Measurements from ENCODE around the gene MDH2.

Gene MDH2

GRCh38 chr7:76044375-76044865, 3.5 kb upstream of the MDH2 start:
- H3K4me1 ChIP-seq (ENCODE audit: insufficient read depth, low read length, severe bottlenecking) = peaks cover 18% of the 10 kb centered on the region
- H3K9me2 ChIP-seq (ENCODE audit: low read depth, low read length) = no peaks in the 10 kb centered on the region
- H2AFZ ChIP-seq (ENCODE audit: low read length) = no peak overlapping the region
- no peak overlapping the region for H3K27ac ChIP-seq (ENCODE audit: low read depth, low read length, poor library complexity, severe bottlenecking)
- H3K9ac ChIP-seq (ENCODE audit: low read length) = no peak overlapping the region
- H4K20me1 ChIP-seq (ENCODE audit: insufficient read depth, low read length) = no peaks in the 10 kb centered on the region
- no peak for TF ChIP-seq EZH2 (IDR thresholded peaks at IDR 0.05; ENCODE audit: borderline replicate concordance, low read length)
- no peak for TF ChIP-seq CTCF (IDR thresholded peaks at IDR 0.05; ENCODE audit: low read length)
- H3F3A ChIP-seq (ENCODE audit: insufficient read depth, low read length) = no peaks in the 10 kb centered on the region
- no peak overlapping the region for H3K4me2 ChIP-seq (ENCODE audit: low read length)
- peaks cover 29% of the 10 kb centered on the region for H3K36me3 ChIP-seq (ENCODE audit: insufficient read depth, low read length)
- no peaks in the 10 kb centered on the region for H3K27me3 ChIP-seq (ENCODE audit: insufficient read depth, low read length)
- peaks cover 26% of the 10 kb centered on the region for H3K79me2 ChIP-seq (ENCODE audit: insufficient read depth, low read length)
- H3K9me3 ChIP-seq (ENCODE audit: low read length) = no peaks in the 10 kb centered on the region
- no peak overlapping the region for H3K4me3 ChIP-seq (ENCODE audit: low read depth, low read length, poor library complexity, severe bottlenecking)

- H3K9me2 ChIP-seq (ENCODE audit: low read depth, low read length) = no peaks in the 10 kb centered on the region
- H3K9me3 ChIP-seq (ENCODE audit: low read length) = no peaks in the 10 kb centered on the region
- no peak overlapping the region for H2AFZ ChIP-seq (ENCODE audit: low read length)
- H3K36me3 ChIP-seq (ENCODE audit: insufficient read depth, low read length) = peaks cover 50% of the 10 kb centered on the region
- peaks cover 52% of the 10 kb centered on the region for H3K79me2 ChIP-seq (ENCODE audit: insufficient read depth, low read length)
- H3K4me2 ChIP-seq (ENCODE audit: low read length) = peak overlapping the region; percentile 97
- no peaks in the 10 kb centered on the region for H3F3A ChIP-seq (ENCODE audit: insufficient read depth, low read length)
- H3K9ac ChIP-seq (ENCODE audit: low read length) = peak overlapping the region; percentile 98
- peaks cover 20% of the 10 kb centered on the region for H3K4me1 ChIP-seq (ENCODE audit: insufficient read depth, low read length, severe bottlenecking)
- H3K4me3 ChIP-seq (ENCODE audit: low read depth, low read length, poor library complexity, severe bottlenecking) = peak overlapping the region; percentile 94
- peak overlapping the region; percentile 46 for H3K27ac ChIP-seq (ENCODE audit: low read depth, low read length, poor library complexity, severe bottlenecking)
- no peaks in the 10 kb centered on the region for H4K20me1 ChIP-seq (ENCODE audit: insufficient read depth, low read length)
- TF ChIP-seq EZH2 (IDR thresholded peaks at IDR 0.05; ENCODE audit: borderline replicate concordance, low read length) (no peak), CTCF (IDR thresholded peaks at IDR 0.05; ENCODE audit: low read length) (no peak)
- H3K27me3 ChIP-seq (ENCODE audit: insufficient read depth, low read length) = no peaks in the 10 kb centered on the region
Measured at GRCh38 chr7:76047305-76047810, 548 bp upstream of the MDH2 start.

- Histone ChIP-seq H3K36me3 (ENCODE audit: insufficient read depth, low read length) (peaks cover 62% of the 10 kb centered on the region), H3K27ac (ENCODE audit: low read depth, low read length, poor library complexity, severe bottlenecking) (peak overlapping the region; percentile 77), H3K9ac (ENCODE audit: low read length) (peak overlapping the region; percentile 98), H3F3A (ENCODE audit: insufficient read depth, low read length) (no peaks in the 10 kb centered on the region), H3K27me3 (ENCODE audit: insufficient read depth, low read length) (no peaks in the 10 kb centered on the region), H3K4me3 (ENCODE audit: low read depth, low read length, poor library complexity, severe bottlenecking) (peak overlapping the region; percentile 94), H4K20me1 (ENCODE audit: insufficient read depth, low read length) (no peaks in the 10 kb centered on the region), H3K9me2 (ENCODE audit: low read depth, low read length) (no peaks in the 10 kb centered on the region), H2AFZ (ENCODE audit: low read length) (no peak overlapping the region), H3K4me2 (ENCODE audit: low read length) (peak overlapping the region; percentile 97), H3K79me2 (ENCODE audit: insufficient read depth, low read length) (peaks cover 62% of the 10 kb centered on the region), H3K4me1 (ENCODE audit: insufficient read depth, low read length, severe bottlenecking) (peaks cover 20% of the 10 kb centered on the region), H3K9me3 (ENCODE audit: low read length) (no peaks in the 10 kb centered on the region)
- TF ChIP-seq CTCF (IDR thresholded peaks at IDR 0.05; ENCODE audit: low read length) (peak; percentile 35; the same call in 1 of the 2 replicates), EZH2 (IDR thresholded peaks at IDR 0.05; ENCODE audit: borderline replicate concordance, low read length) (no peak)
Measured at GRCh38 chr7:76048668-76048988, 722 bp downstream of the MDH2 start.

Data from OCI-LY1 (cell line).